Measurements from ENCODE around the gene HCN2. TPM values are rescaled to one million over a fixed set of nuclear protein-coding genes. Genes with fewer than 3 reads are reported as not detected.
A peak's percentile ranks its signal among the peaks of the same experiment; 100 is the strongest.

Gene HCN2
- total RNA-seq, 1 experiment from 2014 or later: 9.2 TPM

- Mint-ChIP-seq H3K27me3 (ENCODE audit: low read depth) (peaks cover 2% of the 10 kb centered on the region; the same call in 1 of the 2 replicates), H3K9me3 (no peaks in the 10 kb centered on the region), H3K4me1 (peaks cover 21% of the 10 kb centered on the region), H3K27ac (peak overlapping the region; percentile 82), H3K4me3 (no peak overlapping the region), H3K36me3 (no peaks in the 10 kb centered on the region)
- DNase-seq (ENCODE audit: low spot score) (no peak), ATAC-seq (no peak)
- no peak for TF ChIP-seq ATF3 (CRISPR knock-in tag; conservative IDR thresholded peaks at IDR 0.05)
- TF ChIP-seq HMGA2 (CRISPR knock-in tag; IDR thresholded peaks at IDR 0.05): no peak
- no peak for TF ChIP-seq GTF2I (CRISPR knock-in tag; conservative IDR thresholded peaks at IDR 0.05)
- TF ChIP-seq AFF4 (CRISPR knock-in tag; IDR thresholded peaks at IDR 0.05; ENCODE audit: borderline replicate concordance): no peak
- TF ChIP-seq, protein P1, sequence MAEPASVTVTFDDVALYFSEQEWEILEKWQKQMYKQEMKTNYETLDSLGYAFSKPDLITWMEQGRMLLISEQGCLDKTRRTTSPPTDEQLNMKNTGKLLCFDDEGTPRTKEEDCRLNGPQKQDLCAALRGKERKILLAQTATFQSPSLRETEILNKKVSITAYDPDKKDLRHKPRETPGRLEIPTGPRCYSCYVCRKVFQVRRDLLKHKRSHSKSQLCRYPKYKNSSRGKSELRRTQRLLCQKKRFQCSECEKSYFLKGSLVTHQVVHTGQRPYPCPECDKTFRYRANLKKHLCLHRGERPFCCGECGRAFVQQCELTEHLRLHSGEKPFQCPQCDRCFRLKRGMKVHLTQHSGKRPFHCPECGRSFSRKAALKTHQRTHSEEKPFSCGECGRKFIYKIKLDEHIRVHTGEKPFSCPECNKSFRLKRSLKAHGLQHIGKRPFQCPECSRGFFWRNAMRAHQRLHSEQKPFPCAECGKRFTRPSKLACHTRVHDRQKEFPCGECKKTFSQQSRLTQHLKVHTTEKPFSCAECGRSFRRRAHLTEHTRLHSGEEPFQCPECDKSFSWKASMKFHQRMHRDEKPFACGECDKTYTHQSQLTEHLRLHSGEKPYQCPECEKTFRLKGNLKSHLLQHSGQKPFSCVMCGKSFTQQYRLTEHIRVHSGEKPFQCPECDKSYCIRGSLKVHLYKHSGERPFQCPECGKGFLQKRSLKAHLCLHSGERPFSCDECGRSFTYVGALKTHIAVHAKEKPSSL (CRISPR knock-in tag; conservative IDR thresholded peaks at IDR 0.05): no peak
- TF ChIP-seq ZNF232 (CRISPR knock-in tag; IDR thresholded peaks at IDR 0.05): no peak
- TF ChIP-seq IRF1 (CRISPR knock-in tag; IDR thresholded peaks at IDR 0.05): no peak
- no peak for TF ChIP-seq USF1 (CRISPR knock-in tag; IDR thresholded peaks at IDR 0.05)
- TF ChIP-seq ATF6 (CRISPR knock-in tag; IDR thresholded peaks at IDR 0.05): no peak
- TF ChIP-seq, protein P2, sequence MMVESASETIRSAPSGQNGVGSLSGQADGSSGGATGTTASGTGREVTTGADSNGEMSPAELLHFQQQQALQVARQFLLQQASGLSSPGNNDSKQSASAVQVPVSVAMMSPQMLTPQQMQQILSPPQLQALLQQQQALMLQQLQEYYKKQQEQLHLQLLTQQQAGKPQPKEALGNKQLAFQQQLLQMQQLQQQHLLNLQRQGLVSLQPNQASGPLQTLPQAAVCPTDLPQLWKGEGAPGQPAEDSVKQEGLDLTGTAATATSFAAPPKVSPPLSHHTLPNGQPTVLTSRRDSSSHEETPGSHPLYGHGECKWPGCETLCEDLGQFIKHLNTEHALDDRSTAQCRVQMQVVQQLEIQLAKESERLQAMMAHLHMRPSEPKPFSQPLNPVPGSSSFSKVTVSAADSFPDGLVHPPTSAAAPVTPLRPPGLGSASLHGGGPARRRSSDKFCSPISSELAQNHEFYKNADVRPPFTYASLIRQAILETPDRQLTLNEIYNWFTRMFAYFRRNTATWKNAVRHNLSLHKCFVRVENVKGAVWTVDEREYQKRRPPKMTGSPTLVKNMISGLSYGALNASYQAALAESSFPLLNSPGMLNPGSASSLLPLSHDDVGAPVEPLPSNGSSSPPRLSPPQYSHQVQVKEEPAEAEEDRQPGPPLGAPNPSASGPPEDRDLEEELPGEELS (CRISPR knock-in tag; IDR thresholded peaks at IDR 0.05): no peak
- no peak for TF ChIP-seq STAT6 (CRISPR knock-in tag; conservative IDR thresholded peaks at IDR 0.05; ENCODE audit: low read depth)
- no peak for TF ChIP-seq SMAD3 (CRISPR knock-in tag; IDR thresholded peaks at IDR 0.05; ENCODE audit: borderline replicate concordance)
- TF ChIP-seq ZNF219 (CRISPR knock-in tag; IDR thresholded peaks at IDR 0.05; ENCODE audit: borderline replicate concordance): no peak
- ChIA-PET POLR2A (no interaction called here), CTCF (interaction anchor here (0.5 to 3.0 kb wide), 6 partner anchors 8 to 70 kb away, joined by 3 to 32 read pairs (median 4); no protein-coding TSS in a partner anchor)
Measured at GRCh38 chr19:576768-577438, 12.8 kb upstream of the HCN2 start.

Measured in WTC11 (cell line).